Lower lobe of right lung (tissue), 2 donors: ENCODE results near the gene EPB41. TPM values are rescaled to one million over a fixed set of nuclear protein-coding genes. Genes with fewer than 3 reads are reported as not detected.
A peak's percentile ranks its signal among the peaks of the same experiment; 100 is the strongest.

Source experiments
- ATAC-seq, 2 donors: fragments of 200-7000 bp; cut with Tn5 transposase; one replicate each; pipeline ENCODE4 v1.9.1; 2020 to 2022; ENCODE audit warnings: mild to moderate bottlenecking in 2 of 2, moderate library complexity in 2 of 2
- DNase-seq: peaks from one replicate; pipeline ENCODE4 v3.0.0-alpha.2; 2020
- H3K27ac ChIP-seq: fragments of 200-600 bp; one replicate; pipeline ENCODE4 v1.8.0; 2022
- H3K27me3 ChIP-seq: fragments of 200-600 bp; one replicate; pipeline ENCODE4 v1.8.0; 2022; ENCODE audit warnings: low read depth
- H3K36me3 ChIP-seq: fragments of 200-600 bp; one replicate; pipeline ENCODE4 v1.8.0; 2022; ENCODE audit warnings: mild to moderate bottlenecking
- H3K4me1 ChIP-seq: fragments of 200-600 bp; one replicate; pipeline ENCODE4 v1.8.0; 2022
- H3K4me3 ChIP-seq: fragments of 200-600 bp; one replicate; pipeline ENCODE4 v1.8.0; 2022; ENCODE audit warnings: mild to moderate bottlenecking
- H3K9me3 ChIP-seq: fragments of 200-600 bp; one replicate; pipeline ENCODE4 v1.8.0; 2022
- intact Hi-C: fragments of 100-400 bp; cut with DNase I; formaldehyde crosslinking; loops from one replicate; pipeline ENCODE4 v1.11.0; 2022
- total RNA-seq: library from RNA; stranded (reverse); fragmentation: NEBNext Ultra II Directional; extraction: Animal tissue kit (Norgen Biotek cat#: 25700); gene quantifications from one replicate; pipeline ENCODE4 v1.2.1, GENCODE V29; 2021
- TF ChIP-seq, protein P1 (sequence below): fragments of 200-600 bp; IDR thresholded peaks from one replicate; pipeline ENCODE4 v1.8.0; 2022; ENCODE audit warnings: antibody characterized with exemption, mild to moderate bottlenecking
- donor health status: DM: no; HTN: yes; CAD: no; lungs with severe emphysema.

The EPB41 gene
- total RNA-seq, 1 donor from 2014 or later, result 58.6 TPM

DNA sequence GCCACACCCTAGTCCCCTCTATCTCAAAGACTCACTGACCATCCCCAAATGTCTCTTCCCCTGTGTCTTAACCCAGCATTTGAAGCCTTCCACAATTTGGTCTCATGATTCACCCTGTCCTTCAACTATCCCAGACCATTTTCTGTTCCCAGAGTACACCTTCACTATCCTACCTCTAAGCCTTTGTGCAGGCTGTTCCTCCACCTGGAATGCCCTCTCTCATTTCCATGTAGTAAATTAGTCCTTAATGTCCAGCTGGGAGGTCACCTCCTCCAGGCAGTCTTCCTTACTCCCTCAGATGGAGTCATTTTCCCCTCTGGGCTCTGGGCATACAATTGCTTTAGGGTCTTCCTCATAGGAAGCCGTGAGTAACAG, 31.1 kb upstream of the EPB41 start:
- Histone ChIP-seq H3K36me3 (no peaks in the 10 kb centered on the region), H3K27ac (no peak overlapping the region), H3K4me1 (peaks cover 43% of the 10 kb centered on the region), H3K27me3 (no peaks in the 10 kb centered on the region), H3K4me3 (no peak overlapping the region), H3K9me3 (no peaks in the 10 kb centered on the region)
- intact Hi-C loops, result loop anchor here (5.0 to 10.0 kb wide), 2 partner anchors 149 to 312 kb away; no protein-coding TSS in a partner anchor
- TF ChIP-seq, protein P1, sequence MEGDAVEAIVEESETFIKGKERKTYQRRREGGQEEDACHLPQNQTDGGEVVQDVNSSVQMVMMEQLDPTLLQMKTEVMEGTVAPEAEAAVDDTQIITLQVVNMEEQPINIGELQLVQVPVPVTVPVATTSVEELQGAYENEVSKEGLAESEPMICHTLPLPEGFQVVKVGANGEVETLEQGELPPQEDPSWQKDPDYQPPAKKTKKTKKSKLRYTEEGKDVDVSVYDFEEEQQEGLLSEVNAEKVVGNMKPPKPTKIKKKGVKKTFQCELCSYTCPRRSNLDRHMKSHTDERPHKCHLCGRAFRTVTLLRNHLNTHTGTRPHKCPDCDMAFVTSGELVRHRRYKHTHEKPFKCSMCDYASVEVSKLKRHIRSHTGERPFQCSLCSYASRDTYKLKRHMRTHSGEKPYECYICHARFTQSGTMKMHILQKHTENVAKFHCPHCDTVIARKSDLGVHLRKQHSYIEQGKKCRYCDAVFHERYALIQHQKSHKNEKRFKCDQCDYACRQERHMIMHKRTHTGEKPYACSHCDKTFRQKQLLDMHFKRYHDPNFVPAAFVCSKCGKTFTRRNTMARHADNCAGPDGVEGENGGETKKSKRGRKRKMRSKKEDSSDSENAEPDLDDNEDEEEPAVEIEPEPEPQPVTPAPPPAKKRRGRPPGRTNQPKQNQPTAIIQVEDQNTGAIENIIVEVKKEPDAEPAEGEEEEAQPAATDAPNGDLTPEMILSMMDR, result no peak
- no peak for DNase-seq
- no peak for ATAC-seq

DNA sequence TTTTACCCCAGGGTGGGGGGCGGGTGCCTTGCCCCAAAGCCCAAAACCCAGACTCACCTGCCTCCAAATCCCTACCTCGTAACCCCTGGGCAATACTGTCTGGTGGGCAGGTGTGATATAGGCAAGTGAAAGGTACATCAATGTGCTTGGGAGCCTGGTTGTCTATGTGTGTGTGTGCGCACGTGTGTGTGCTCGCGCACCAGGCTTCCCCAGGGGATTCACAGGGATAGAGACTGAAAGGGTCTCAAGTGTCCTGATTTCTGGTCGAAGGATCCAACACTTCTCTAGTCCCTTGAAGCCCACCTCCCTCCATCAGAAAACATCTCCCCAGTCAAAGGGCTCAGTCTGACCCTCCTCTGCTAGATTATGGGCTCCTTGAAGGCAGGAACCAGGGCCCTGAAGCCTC, 28.9 kb upstream of the EPB41 start:
- peak overlapping the region; percentile 87 for H3K27ac ChIP-seq
- H3K4me1 ChIP-seq, result peaks cover 50% of the 10 kb centered on the region
- ATAC-seq, result no peak
- no peak for DNase-seq
- H3K4me3 ChIP-seq, result no peak overlapping the region
- no peaks in the 10 kb centered on the region for H3K9me3 ChIP-seq
- TF ChIP-seq, protein P1, result no peak
- no peaks in the 10 kb centered on the region for H3K36me3 ChIP-seq
- intact Hi-C loops, result loop anchor here (10.0 kb wide), 1 partner anchor 309 kb away; no protein-coding TSS in a partner anchor
- no peaks in the 10 kb centered on the region for H3K27me3 ChIP-seq

DNA sequence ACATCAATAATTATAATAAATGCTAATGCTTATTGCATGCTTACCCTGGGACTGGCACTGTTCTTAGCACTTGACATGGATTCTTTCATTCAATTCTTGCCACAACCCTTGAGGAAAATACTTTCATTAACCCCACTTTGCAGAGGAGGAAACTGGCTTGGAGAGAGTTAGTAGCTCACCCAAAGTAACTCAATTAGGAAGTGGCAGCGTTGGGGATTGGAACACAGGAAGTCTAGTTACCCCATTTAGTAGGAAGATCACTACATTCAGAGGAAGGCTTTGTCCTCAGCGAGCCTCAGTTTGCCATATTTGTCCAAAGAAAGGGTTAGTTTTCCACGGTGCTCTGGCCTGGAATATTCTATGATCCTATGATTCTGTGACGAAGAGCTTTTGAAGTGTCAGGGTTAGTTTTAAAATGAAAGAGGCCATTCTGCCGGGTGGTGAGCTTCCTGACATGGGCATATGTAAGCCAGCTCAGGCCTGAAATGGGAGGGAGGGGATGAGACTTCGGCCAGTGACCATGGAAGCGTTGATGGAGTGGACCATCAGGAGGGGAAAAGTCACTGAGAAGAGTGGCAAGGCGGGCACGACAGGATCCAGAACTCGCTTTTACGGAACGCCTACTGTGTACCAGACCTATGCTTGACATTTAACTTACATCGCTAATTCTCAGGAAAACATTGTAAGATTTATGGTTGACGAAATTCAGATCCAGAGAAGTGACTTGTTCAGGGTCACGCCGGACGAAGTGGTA, 28.2 kb upstream of the EPB41 start:
- TF ChIP-seq, protein P1, result no peak
- Histone ChIP-seq H3K27me3 (no peaks in the 10 kb centered on the region), H3K36me3 (no peaks in the 10 kb centered on the region), H3K27ac (peak overlapping the region; percentile 87), H3K4me1 (peaks cover 50% of the 10 kb centered on the region), H3K9me3 (no peaks in the 10 kb centered on the region), H3K4me3 (peak overlapping the region; percentile 95)
- ATAC-seq, result no peak
- no peak for DNase-seq
- intact Hi-C loops, result loop anchor here (10.0 kb wide), 1 partner anchor 309 kb away; no protein-coding TSS in a partner anchor

DNA sequence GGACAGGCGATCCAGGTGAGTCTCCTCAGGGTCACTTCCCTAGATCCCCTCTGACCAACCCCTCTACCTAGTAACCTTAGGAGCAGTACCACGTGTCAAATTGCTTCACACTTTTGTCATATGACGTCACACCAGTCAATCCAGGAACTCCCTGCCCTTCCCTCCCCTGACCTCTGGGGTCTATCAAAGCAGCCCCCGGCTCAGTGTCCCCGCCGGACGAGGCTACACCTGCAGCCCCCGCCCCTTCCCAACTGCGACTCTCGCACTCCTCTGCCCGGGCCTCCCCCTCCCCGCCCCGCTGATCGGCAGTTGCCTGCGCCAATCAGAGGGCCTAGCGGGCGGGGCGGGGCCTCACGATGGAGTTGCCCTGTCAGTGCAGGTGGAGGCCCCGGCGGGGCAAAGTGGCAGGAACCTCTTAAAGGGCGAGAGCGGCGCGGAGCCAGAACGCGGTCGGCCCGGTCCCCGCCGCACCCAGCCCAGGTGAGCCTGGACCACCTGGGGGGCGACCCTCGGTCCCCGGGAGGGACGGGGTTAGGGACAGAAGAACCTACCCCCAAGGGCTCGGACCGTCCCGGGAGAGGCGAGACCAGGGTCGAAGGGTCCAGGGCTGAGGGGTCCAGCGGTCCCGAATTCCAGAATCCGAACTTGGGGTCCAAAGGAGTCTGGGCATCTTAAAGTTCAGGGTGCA, 27.5 kb upstream of the EPB41 start:
- H3K9me3 ChIP-seq, result no peaks in the 10 kb centered on the region
- TF ChIP-seq, protein P1, result peak; percentile 11
- peak overlapping the region; percentile 95 for H3K4me3 ChIP-seq
- intact Hi-C loops, result loop anchor here (10.0 kb wide), 1 partner anchor 308 kb away; no protein-coding TSS in a partner anchor
- peaks cover 49% of the 10 kb centered on the region for H3K4me1 ChIP-seq
- peak; percentile 89 to 92 for ATAC-seq
- DNase-seq, result peak; percentile 94
- peak overlapping the region; percentile 87 for H3K27ac ChIP-seq
- H3K27me3 ChIP-seq, result no peaks in the 10 kb centered on the region
- H3K36me3 ChIP-seq, result no peaks in the 10 kb centered on the region

DNA sequence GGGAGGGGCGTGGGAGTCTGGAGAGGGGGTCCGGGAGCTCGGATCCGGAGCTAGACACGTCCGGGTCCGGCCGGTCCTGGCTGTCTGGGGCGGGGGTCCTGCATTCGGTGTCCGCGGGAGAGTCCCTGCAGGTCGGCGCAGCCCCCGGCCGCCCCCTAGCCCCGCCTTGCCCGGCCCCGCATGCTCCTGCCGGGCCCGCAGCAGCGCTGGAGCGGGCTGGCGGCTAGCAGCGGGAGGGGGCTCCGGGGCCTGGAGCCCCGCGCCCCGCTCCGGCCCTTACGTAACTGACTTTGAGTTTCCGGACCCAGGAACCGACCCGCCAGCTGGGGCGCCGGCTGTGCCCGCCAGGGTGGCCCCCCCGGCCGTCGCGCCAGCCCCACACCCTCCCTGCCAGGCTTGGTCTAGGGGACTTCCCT, 26.9 kb upstream of the EPB41 start:
- intact Hi-C loops, result loop anchor here (10.0 kb wide), 1 partner anchor 307 kb away; no protein-coding TSS in a partner anchor
- peak overlapping the region; percentile 87 for H3K27ac ChIP-seq
- ATAC-seq, result peak; percentile 44 to 51

More for the DNA sequence above, 26.9 kb upstream of the EPB41 start:
- no peaks in the 10 kb centered on the region for H3K27me3 ChIP-seq
- no peaks in the 10 kb centered on the region for H3K36me3 ChIP-seq
- TF ChIP-seq, protein P1, result no peak
- DNase-seq, result peak; percentile 63
- peaks cover 43% of the 10 kb centered on the region for H3K4me1 ChIP-seq
- H3K9me3 ChIP-seq, result no peaks in the 10 kb centered on the region
- H3K4me3 ChIP-seq, result peak overlapping the region; percentile 95
